ENCODE results near the gene NAP1L1.
"Not testable (repeated sequence)": the region's sequence is repeated elsewhere in the genome, so short reads cannot be mapped to it uniquely, and the experiment has no call there.

The NAP1L1 gene

GRCh38 chr12:75990189-75990912 is 94.1 kb downstream of the NAP1L1 start:
- Mint-ChIP-seq H3K4me1 (peaks cover 0 to 2% of the 10 kb centered on the region in 2 donors), H3K36me3 (peaks cover 2 to 6% of the 10 kb centered on the region in 2 donors), H3K9me3 (peaks cover 0 to 4% of the 10 kb centered on the region in 2 donors), H3K4me3 (no peak overlapping the region), H3K27ac (no peak overlapping the region), H3K27me3 (peaks cover 26 to 44% of the 10 kb centered on the region in 2 donors)
- ATAC-seq (replicated peaks) (no peak), DNase-seq (no peak)

GRCh38 chr12:75987709-75988108 is 96.8 kb downstream of the NAP1L1 start:
- not testable (repeated sequence) for DNase-seq; H3K36me3 Mint-ChIP-seq; ATAC-seq (replicated peaks); H3K27ac Mint-ChIP-seq; H3K4me3 Mint-ChIP-seq; H3K9me3 Mint-ChIP-seq
- Mint-ChIP-seq H3K27me3 (peaks cover 39 to 55% of the 10 kb centered on the region in 2 donors), H3K4me1 (peaks cover 9 to 17% of the 10 kb centered on the region in 2 donors)

Data from stimulated activated naive B cell treated with anti-CD40 and anti-IgM and Interleukin-4, amounts not matched to agents 10 μg/mL and 1 μg/mL and 100 μg/mL, for 72 hours (primary cell).